Memory B cell (primary cell): ENCODE measurements around the gene ZWILCH.
"Not testable (repeated sequence)": the region's sequence is repeated elsewhere in the genome, so short reads cannot be mapped to it uniquely, and the experiment has no call there.

Experiments
- ATAC-seq: fragments of 150-1000 bp; cut with Tn5 transposase; 2 replicates; pipeline ENCODE4 v1.10.0; 2021; ENCODE audit warnings: low read depth, mild to moderate bottlenecking, moderate library complexity
- DNase-seq, 2 donors: peaks; one replicate each; pipeline ENCODE4 v3.0.0; 2022; ENCODE audit warnings: low spot score in 2 of 2
- H3K27ac Mint-ChIP-seq: one replicate; pipeline ENCODE4 v1.8.0; 2022; ENCODE audit warnings: mild to moderate bottlenecking, moderate library complexity, mixed read lengths
- H3K27me3 Mint-ChIP-seq: one replicate; pipeline ENCODE4 v1.8.0; 2022; ENCODE audit warnings: mixed read lengths
- H3K36me3 Mint-ChIP-seq: one replicate; pipeline ENCODE4 v1.8.0; 2022; ENCODE audit warnings: mild to moderate bottlenecking, mixed read lengths
- H3K4me1 Mint-ChIP-seq: one replicate; pipeline ENCODE4 v1.8.0; 2022; ENCODE audit warnings: mixed read lengths
- H3K4me3 Mint-ChIP-seq: one replicate; pipeline ENCODE4 v1.8.0; 2022; ENCODE audit warnings: mild to moderate bottlenecking, moderate library complexity, mixed read lengths
- H3K9me3 Mint-ChIP-seq: one replicate; pipeline ENCODE4 v1.8.0; 2022; ENCODE audit warnings: mixed read lengths

Gene ZWILCH

DNA sequence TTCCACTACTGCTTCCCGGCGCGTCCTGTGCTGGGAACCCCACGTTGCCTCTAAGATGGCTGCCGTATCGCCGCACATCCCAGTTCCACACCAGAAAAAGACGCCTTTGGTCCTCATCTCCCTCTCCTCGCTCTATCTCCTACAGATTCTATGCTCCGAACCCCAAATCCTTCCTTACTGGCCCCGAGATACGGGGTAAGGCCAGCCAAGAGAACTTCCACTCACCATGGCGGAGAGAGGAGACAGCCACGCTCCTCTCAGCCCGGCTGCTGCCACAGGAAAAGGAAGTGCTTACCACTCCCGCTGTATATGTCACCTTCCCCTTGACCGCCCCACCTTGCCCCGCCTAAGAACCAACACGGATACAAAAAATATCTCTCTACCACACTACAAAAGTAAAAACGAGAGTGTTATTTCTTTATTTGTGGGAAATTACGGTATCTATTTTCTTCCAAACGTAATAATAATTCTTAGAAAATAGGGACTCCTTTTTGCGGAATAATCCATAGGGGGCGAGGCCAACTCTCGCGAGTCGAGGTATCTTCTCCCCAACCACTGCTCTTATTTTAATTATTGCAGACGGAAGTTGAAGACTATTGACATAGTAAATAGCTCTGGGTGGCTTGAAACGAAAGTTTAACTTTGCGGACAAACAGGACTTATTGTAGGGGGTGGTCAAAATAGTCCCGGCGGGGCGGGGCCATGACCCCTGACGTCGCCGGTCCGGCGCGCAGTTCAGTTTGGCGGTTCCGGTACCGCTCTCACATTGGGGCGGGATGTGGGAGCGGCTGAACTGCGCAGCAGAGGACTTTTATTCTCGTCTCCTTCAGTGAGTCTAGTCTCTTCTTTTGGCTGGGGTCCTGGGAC, at the start of gene ZWILCH, which contains the start of gene RPL4:
TSS of gene ZWILCH (plus strand) at position 764 of the 867 bp plus-strand sequence. CDS start at position 777, 13 bp downstream.
TSS of gene RPL4 (minus strand) at position 293 of the 867 bp plus-strand sequence. CDS start at position 228, 65 bp downstream.
- Mint-ChIP-seq H3K4me1 (peaks cover 21% of the 10 kb centered on the region), H3K9me3 (no peaks in the 10 kb centered on the region), H3K36me3 (peaks cover 11% of the 10 kb centered on the region), H3K27ac (peak within 1 kb of the TSS; percentile 96), H3K4me3 (peak within 1 kb of the TSS; percentile 100), H3K27me3 (no peaks in the 10 kb centered on the region)
- DNase-seq (peak; percentile 78 to 81), ATAC-seq (peak; percentile 85)

DNA sequence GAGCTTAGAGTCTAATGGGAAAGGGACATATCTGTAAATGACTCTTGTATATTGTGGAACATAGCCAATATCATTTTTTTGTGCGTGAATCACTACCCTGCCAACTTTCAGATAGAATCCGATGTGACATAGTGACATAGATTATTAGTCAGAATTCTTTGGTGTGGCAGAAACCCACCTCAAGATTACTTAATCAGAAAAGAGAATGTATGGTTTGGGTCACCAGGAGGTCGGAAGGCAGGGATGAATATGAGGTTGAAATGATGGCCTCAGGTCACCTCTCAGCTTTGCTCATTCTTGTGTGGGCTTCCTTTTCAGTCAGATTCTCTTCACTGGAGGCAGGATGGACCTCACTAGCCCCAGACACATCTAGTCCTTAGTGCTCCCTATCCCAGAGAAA, 48.9 kb upstream of the ZWILCH start:
- H3K9me3 Mint-ChIP-seq, result no peaks in the 10 kb centered on the region

GRCh38 chr15:66459818-66460615, 45.1 kb upstream of the ZWILCH start:
- DNase-seq (no peak), ATAC-seq (no peak)
- Mint-ChIP-seq H3K9me3 (no peaks in the 10 kb centered on the region), H3K4me3 (no peak overlapping the region), H3K27me3 (no peaks in the 10 kb centered on the region), H3K27ac (peak overlapping the region; percentile 24), H3K4me1 (peaks cover 8% of the 10 kb centered on the region), H3K36me3 (peaks cover 15% of the 10 kb centered on the region)

More for the DNA sequence above, 48.9 kb upstream of the ZWILCH start:
- Mint-ChIP-seq H3K36me3 (peaks cover 16% of the 10 kb centered on the region), H3K4me3 (no peak overlapping the region), H3K27ac (no peak overlapping the region), H3K4me1 (peaks cover 8% of the 10 kb centered on the region), H3K27me3 (no peaks in the 10 kb centered on the region)
- no peak for DNase-seq
- no peak for ATAC-seq

GRCh38 chr15:66461294-66461693, 43.8 kb upstream of the ZWILCH start:
- H3K9me3 Mint-ChIP-seq, H3K27me3 Mint-ChIP-seq, ATAC-seq, H3K4me3 Mint-ChIP-seq, H3K27ac Mint-ChIP-seq, DNase-seq: not testable (repeated sequence)
- Mint-ChIP-seq H3K4me1 (peaks cover 12% of the 10 kb centered on the region), H3K36me3 (peaks cover 20% of the 10 kb centered on the region)

GRCh38 chr15:66461917-66462316, 43.2 kb upstream of the ZWILCH start:
- Mint-ChIP-seq H3K36me3 (peaks cover 20% of the 10 kb centered on the region), H3K4me1 (peaks cover 12% of the 10 kb centered on the region), H3K4me3 (no peak overlapping the region), H3K27ac (no peak overlapping the region), H3K9me3 (no peaks in the 10 kb centered on the region), H3K27me3 (no peaks in the 10 kb centered on the region)
- DNase-seq (no peak), ATAC-seq (no peak)

- no peak for DNase-seq
- H3K36me3 Mint-ChIP-seq, result peaks cover 20% of the 10 kb centered on the region
- H3K27me3 Mint-ChIP-seq, result no peaks in the 10 kb centered on the region
- H3K4me3 Mint-ChIP-seq, result no peak overlapping the region
- H3K27ac Mint-ChIP-seq, result no peak overlapping the region
- H3K9me3 Mint-ChIP-seq, result no peaks in the 10 kb centered on the region
- no peak for ATAC-seq
- peaks cover 10% of the 10 kb centered on the region for H3K4me1 Mint-ChIP-seq
These were observed 42.5 kb upstream of the ZWILCH start for GRCh38 chr15:66462627-66463026.

GRCh38 chr15:66465294-66465693, 39.8 kb upstream of the ZWILCH start:
- H3K9me3 Mint-ChIP-seq, DNase-seq: not testable (repeated sequence)
- H3K36me3 Mint-ChIP-seq, result peaks cover 19% of the 10 kb centered on the region

GRCh38 chr15:66467162-66468040, 37.7 kb upstream of the ZWILCH start:
- DNase-seq, ATAC-seq, H3K9me3 Mint-ChIP-seq, H3K27me3 Mint-ChIP-seq, H3K4me3 Mint-ChIP-seq, H3K27ac Mint-ChIP-seq: not testable (repeated sequence)
- Mint-ChIP-seq H3K36me3 (peaks cover 14% of the 10 kb centered on the region), H3K4me1 (peaks cover 11% of the 10 kb centered on the region)

More at GRCh38 chr15:66465294-66465693, 39.8 kb upstream of the ZWILCH start:
- not testable (repeated sequence) for H3K4me1 Mint-ChIP-seq, H3K27me3 Mint-ChIP-seq, ATAC-seq
- Mint-ChIP-seq H3K4me3 (peak overlapping the region; percentile 47), H3K27ac (peak overlapping the region; percentile 32)

GRCh38 chr15:66470825-66471224, 34.3 kb upstream of the ZWILCH start:
- H3K9me3 Mint-ChIP-seq, H3K27me3 Mint-ChIP-seq, H3K36me3 Mint-ChIP-seq, H3K4me3 Mint-ChIP-seq, DNase-seq, H3K4me1 Mint-ChIP-seq, ATAC-seq: not testable (repeated sequence)
- H3K27ac Mint-ChIP-seq, result peak overlapping the region; percentile 46

DNA sequence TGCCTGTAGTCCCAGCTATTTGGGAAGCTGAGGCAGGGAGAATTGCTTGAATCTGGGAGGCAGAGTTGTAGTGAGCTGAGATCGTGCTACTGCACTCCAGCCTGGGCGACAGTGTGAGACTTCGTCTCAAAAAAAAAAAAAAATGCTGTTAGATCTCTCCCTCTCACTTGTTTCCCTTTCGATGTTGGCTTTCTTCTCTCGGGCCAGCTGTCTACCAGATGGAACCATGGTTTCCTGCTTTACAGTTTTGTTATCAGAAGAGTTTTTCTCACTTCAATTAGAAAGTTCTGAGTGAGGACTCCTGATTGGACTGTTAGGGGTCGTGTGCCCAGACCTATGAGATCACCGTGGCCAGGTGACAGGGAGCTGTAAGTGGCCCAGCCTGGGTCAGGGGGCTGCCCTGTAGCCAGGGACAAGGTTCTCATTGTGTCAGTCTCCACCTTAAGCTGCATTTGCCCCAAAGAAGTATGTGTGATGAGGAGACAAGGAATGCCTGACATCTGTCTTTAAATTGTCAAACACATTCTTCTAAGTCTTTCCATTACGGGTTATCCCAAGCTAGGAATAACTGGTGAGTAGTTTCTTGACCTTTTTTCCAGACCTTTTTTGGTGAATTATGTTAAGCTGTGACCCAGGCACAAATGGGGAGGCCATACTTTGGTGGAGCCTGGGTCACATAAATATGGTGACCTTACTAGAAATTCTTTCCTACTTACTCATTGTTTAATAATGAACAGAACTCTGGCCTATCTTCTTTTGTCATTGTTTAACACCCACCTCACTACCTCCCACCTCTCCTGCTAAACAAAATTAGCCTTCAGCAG, 32.7 kb upstream of the ZWILCH start:
- H3K9me3 Mint-ChIP-seq, result no peaks in the 10 kb centered on the region
- ATAC-seq, result peak; percentile 91
- H3K4me3 Mint-ChIP-seq, result peak overlapping the region; percentile 64
- DNase-seq, result peak; percentile 15 to 35
- peaks cover 13% of the 10 kb centered on the region for H3K4me1 Mint-ChIP-seq
- no peaks in the 10 kb centered on the region for H3K27me3 Mint-ChIP-seq
- peak overlapping the region; percentile 46 for H3K27ac Mint-ChIP-seq
- peaks cover 4% of the 10 kb centered on the region for H3K36me3 Mint-ChIP-seq

DNA sequence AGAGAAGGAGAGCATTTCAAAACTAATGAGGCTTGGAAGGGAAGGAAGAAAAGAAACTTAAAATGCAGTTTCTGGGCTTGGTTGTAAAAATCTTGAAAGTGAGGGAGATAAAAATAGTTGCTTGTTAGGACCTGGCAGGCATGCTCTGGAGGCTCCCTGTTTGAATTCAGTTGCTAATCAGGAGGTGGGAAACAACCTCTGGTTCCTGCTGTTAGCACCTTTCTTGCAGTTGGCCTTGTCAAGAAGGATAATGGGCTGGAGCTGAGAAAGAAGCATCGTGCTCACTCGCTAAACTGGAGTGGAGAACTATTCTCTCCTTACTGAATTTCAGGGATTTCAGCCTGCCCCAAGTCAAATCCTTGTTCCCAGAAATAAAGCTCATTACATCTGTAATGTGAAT, 31.0 kb upstream of the ZWILCH start:
- H3K4me3 Mint-ChIP-seq, result no peak overlapping the region
- no peak overlapping the region for H3K27ac Mint-ChIP-seq
- H3K4me1 Mint-ChIP-seq, result peaks cover 13% of the 10 kb centered on the region
- H3K36me3 Mint-ChIP-seq, result peaks cover 2% of the 10 kb centered on the region
- H3K27me3 Mint-ChIP-seq, result no peaks in the 10 kb centered on the region
- no peaks in the 10 kb centered on the region for H3K9me3 Mint-ChIP-seq
- DNase-seq, result no peak
- ATAC-seq, result no peak

GRCh38 chr15:66474963-66475362, 30.2 kb upstream of the ZWILCH start:
- Mint-ChIP-seq H3K27me3 (no peaks in the 10 kb centered on the region), H3K36me3 (peaks cover 4% of the 10 kb centered on the region), H3K4me3 (no peak overlapping the region), H3K27ac (no peak overlapping the region), H3K4me1 (peaks cover 16% of the 10 kb centered on the region), H3K9me3 (no peaks in the 10 kb centered on the region)
- DNase-seq, result no peak
- no peak for ATAC-seq

DNA sequence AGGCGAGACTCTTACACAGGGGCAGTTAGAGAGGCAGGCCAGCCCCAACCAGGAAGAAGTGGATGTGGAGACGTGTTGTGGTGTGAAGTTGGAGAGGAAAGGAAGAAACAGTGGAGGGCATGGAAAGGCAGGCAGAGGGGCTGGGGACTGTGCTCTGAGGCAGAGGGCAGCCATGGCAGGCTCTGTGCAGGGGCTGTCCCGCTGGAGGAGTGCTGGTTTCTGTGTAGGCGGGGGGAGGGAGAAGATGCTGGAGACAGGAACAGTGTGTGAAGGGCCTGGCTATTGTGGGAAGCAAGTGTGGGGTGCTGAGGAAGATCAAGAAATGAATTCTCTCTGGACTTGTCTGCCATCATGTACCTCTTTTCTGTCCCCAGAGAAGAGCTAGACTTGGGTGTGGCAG, 28.6 kb upstream of the ZWILCH start:
- H3K4me3 Mint-ChIP-seq, result no peak overlapping the region
- DNase-seq (no peak), ATAC-seq (no peak)
- no peaks in the 10 kb centered on the region for H3K9me3 Mint-ChIP-seq
- H3K4me1 Mint-ChIP-seq, result peaks cover 14% of the 10 kb centered on the region
- peaks cover 8% of the 10 kb centered on the region for H3K36me3 Mint-ChIP-seq
- H3K27ac Mint-ChIP-seq, result peak overlapping the region; percentile 25
- H3K27me3 Mint-ChIP-seq, result no peaks in the 10 kb centered on the region
